ENCODE measurements around the gene GOLGA6L10. TPM values are rescaled to one million over a fixed set of nuclear protein-coding genes. Genes with fewer than 3 reads are reported as not detected.
"Not testable (repeated sequence)": the region's sequence is repeated elsewhere in the genome, so short reads cannot be mapped to it uniquely, and the experiment has no call there.

Gene GOLGA6L10, protein sequence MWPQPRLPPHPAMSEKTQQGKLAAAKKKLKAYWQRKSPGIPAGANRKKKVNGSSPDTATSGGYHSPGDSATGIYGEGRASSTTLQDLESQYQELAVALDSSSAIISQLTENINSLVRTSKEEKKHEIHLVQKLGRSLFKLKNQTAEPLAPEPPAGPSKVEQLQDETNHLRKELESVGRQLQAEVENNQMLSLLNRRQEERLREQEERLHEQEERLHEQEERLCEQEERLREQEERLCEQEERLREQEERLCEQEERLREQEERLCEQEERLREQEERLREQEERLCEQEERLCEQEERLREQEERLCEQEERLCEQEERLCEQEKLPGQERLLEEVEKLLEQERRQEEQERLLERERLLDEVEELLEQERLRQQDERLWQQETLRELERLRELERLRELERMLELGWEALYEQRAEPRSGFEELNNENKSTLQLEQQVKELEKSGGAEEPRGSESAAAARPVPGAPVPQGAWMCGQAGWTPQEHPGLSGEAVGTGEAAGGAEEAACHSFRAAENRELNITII
- 4.3 TPM for total RNA-seq

- DNase-seq (ENCODE audit: low spot score), result not testable (repeated sequence)
Measured at GRCh38 chr15:82349375-82349774, at the start of gene GOLGA6L10. Gene GOLGA6L10, minus strand, starts transcription at chr15:82349475. Its CDS starts 100 bp downstream, at chr15:82349375.

DNA sequence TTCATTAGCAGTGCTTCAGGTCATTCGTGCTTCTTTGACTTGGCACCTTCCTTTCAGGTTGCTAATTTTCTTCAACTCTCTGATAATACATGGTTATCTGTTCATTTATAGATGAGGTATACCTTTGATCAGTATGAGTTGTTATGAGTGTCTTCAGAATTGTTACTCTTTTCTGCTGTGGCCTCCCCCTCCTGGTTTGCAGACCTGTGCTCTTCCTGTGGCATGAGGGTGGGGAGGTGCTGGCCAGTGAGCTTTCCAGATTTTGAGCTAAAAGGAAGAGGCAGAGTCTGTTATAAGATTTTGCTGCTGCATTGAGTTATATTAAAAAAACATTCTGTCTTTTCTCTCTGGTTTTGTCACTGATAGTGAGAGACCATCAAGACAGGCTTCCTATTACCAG, 49.5 kb upstream of the GOLGA6L10 start:
- no peak for DNase-seq (ENCODE audit: low spot score)

- no peak for DNase-seq (ENCODE audit: low spot score)
Measured at GRCh38 chr15:82397817-82398216, 48.5 kb upstream of the GOLGA6L10 start.

- not testable (repeated sequence) for DNase-seq (ENCODE audit: low spot score)
Measured at GRCh38 chr15:82395788-82396187, 46.5 kb upstream of the GOLGA6L10 start.

DNA sequence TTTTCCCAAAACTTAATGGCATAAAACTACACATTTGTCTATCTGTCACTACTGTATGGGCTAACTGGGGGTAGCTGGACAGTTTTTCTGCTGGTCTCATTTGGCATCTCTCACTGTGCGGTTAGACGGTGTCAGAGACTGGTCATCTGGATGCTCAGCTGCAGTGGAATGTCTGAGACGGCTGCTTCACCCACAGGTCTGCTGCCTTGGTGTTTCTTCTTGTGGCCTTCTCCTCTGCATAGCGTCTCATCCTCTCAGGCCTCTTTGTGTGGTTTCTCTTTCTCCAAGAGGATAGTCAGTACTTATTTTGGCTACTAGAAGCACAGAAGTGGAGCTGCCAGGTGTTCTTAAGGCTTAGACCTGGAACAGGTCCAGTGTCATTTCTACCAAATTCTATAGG, 44.4 kb upstream of the GOLGA6L10 start:
- DNase-seq (ENCODE audit: low spot score), result no peak

DNA sequence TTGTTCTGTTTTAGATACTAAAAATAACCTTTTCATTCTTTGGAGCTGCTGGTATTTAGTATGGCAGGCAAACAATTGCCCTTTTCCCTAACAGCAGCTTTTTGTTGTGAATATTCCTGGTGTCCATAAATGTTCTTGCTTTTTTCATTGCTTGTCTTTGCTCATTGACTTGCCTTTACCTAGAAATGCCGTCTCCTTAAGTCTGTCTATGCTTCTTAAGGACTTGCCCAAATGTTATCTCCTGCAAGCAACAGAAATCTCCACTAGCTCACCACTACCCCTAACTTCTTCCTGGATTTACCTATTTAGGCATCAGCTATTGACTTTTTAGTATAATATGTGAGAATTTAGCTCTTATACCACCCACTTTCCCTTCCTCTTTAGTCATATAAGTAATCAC, 42.8 kb upstream of the GOLGA6L10 start:
- not testable (repeated sequence) for DNase-seq (ENCODE audit: low spot score)

DNA sequence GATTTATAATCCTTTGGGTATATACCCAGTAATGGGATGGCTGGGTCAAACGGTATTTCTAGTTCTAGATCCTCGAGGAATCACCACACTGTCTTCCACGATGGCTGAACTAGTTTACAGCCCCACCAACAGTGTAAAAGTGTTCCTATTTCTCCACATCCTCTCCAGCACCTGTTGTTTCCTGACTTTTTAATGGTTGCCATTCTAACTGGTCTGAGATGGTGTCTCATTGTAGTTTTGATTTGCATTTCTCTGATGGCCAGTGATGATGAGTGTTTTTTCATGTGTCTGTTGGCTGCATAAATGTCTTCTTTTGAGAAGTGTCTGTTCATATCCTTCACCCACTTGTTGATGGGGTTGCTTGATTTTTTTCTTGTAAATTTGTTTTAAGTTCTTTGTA, 40.9 kb upstream of the GOLGA6L10 start:
- not testable (repeated sequence) for DNase-seq (ENCODE audit: low spot score)

DNA sequence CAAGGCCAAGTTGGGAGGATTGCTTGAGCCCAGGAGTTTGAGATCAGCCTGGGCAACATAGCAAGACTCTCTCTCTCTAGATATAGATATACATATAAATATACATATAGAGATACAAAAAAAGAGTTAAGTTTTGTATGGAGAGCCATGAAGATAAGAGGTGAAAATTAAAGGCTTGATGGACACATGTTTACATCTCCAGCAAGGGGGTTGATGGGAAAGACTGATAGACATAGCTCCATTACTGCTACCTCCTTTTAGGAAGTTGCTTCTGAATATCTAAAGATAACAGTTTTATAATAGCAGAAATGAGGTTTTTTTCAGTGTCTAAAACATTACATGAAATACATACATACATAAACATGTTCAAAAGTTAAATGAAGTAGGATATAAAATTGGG, 37.9 kb upstream of the GOLGA6L10 start:
- not testable (repeated sequence) for DNase-seq (ENCODE audit: low spot score)

DNA sequence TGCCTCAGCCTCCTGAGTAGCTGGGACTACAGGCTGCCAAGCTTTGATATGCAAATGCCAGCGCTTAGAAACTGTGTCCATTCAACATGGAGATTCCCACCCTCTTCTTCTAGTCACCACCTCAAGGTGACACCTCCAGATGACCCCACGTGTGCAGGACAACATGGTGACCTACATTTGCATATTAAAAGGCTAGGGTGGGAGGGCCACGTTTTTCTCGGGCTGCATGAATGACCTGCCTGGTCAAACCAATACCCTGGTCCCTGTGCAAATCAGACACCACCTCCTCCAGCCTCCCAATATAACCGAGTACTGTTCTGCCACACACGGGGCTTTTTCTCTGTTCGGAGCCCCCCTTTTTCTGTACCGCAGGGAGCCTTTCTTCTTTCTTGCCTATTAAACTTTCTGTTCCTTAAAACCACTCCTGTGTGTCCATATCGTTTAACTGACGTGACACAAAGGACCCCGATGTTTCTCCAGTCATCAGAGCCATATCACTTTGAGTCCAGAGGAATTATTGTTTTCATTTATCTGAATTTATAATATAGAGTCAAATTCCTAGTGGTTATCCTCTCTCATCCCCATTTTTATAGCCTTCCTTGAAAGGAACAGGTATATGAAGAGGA, 32.2 kb upstream of the GOLGA6L10 start:
- not testable (repeated sequence) for DNase-seq (ENCODE audit: low spot score)

DNA sequence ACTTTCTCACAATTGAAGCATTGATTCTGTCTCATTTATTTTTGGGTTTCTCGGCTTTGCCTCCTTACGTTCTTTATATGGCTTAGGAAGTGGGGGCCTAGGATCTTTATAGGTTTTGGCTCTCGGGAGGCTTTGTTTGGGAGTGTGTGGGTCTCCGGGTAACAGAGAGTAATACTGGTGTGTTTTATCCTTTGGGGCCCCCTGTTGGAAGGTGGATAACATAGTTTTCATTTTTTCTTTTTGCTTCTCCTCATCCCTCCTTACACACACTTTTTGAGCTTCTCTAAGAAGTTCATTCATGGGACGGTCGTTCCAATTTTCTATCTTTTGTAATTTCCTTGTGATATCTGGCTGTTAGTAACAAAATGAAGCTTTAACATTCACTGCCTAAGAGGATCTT, 30.3 kb upstream of the GOLGA6L10 start:
- not testable (repeated sequence) for DNase-seq (ENCODE audit: low spot score)

DNA sequence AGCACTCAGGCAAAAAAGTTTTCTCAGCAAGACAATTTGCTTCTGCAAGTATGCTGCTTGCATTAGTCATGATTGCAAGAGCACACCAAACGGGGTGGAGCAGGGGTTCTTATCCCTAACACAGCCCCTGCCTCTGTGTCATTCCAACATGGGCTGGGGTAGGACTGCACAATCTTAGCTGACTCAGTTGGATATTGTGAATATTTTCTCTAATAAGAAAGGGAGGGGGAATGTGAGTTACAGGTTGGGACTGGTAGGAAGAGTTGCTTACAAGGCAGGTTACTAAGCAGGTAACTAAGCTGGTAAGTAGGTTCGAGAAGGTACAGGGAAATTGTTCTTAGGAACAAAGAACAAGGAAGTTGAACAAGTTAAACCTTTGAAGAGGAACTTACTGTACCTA, 24.4 kb upstream of the GOLGA6L10 start:
- DNase-seq (ENCODE audit: low spot score), result not testable (repeated sequence)

DNA sequence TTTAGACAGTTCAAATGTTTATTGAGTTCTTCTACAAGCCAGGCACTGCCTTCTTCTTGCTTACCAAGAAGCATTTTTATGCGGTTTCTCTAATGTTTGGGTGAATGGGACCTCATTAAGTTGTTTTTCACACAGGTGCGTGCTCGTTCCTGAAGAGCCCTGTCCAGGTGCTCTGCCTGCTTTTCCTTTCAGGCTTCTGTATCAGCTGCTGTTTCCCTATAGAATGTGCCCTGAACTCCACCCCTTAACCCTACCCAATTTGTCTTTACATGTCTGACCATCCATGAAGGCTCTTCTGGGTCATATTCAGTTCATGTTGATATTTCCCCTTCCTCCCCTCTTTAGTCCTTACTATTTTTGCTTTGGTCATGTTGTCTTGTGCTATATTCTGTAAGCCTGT, 22.4 kb upstream of the GOLGA6L10 start:
- DNase-seq (ENCODE audit: low spot score), result no peak

- DNase-seq (ENCODE audit: low spot score), result not testable (repeated sequence)
Measured at GRCh38 chr15:82367790-82368189, 18.5 kb upstream of the GOLGA6L10 start.

GRCh38 chr15:82365692-82366323, 16.5 kb upstream of the GOLGA6L10 start:
- not testable (repeated sequence) for DNase-seq (ENCODE audit: low spot score)

GRCh38 chr15:82364548-82364947, 15.3 kb upstream of the GOLGA6L10 start:
- DNase-seq (ENCODE audit: low spot score), result not testable (repeated sequence)

DNA sequence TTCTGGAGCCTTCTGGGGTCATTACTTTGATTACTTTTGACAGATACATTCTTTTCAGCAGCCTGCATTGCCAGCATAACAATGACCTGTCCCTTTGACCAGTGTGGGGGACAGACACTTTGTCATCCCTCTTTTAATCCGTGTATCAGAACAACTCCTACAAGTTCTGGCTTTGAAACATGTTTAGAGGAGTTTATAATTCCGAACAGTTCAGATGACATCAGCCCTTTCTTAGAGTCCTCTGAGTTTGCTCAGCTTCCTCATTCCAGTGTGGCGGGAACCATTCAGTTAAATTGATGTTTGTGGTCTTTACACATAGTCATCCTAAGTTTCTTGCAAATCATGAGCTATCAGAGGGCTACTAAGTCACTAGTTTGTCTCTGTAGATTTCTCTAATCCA, 13.5 kb upstream of the GOLGA6L10 start:
- not testable (repeated sequence) for DNase-seq (ENCODE audit: low spot score)

DNA sequence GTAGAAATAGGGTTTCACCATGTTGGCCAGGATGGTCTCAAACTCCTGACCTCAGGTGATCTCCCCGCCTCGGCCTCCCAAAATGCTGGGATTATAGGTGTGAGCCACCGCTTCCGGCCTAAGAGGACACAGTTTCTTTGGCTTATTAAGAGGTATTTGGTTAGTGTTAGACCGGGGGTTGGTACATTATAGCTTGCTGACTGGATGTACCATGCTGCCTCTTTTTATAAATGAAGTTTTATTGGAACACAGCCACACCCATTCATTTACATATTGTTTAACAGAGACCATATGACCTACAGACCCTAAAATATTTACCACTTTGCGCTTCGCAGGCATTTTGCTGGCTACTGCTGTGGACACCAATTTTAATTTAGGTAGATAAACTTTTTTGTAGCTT, 11.3 kb upstream of the GOLGA6L10 start:
- not testable (repeated sequence) for DNase-seq (ENCODE audit: low spot score)

GRCh38 chr15:82355055-82355454, 5.8 kb upstream of the GOLGA6L10 start:
- DNase-seq (ENCODE audit: low spot score), result not testable (repeated sequence)

DNA sequence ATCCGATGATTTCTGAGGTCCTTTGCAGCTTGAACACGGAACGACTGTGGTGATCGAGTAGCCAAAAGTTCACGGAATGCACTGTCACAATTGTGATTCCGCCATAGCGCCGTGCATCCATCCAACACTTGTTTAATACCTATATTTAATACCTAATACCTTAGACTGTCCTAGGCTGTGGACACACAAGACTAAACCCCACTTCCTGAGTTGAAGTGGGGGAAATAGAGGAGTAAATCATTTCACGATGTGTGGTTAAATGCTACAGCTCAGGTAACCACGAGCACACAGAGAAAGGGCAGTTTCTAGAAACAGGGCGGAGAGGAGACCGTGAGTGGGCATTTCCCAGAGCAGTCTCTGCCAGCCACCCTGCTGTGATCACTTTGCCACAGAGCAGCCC, 5.3 kb upstream of the GOLGA6L10 start:
- not testable (repeated sequence) for DNase-seq (ENCODE audit: low spot score)

DNA sequence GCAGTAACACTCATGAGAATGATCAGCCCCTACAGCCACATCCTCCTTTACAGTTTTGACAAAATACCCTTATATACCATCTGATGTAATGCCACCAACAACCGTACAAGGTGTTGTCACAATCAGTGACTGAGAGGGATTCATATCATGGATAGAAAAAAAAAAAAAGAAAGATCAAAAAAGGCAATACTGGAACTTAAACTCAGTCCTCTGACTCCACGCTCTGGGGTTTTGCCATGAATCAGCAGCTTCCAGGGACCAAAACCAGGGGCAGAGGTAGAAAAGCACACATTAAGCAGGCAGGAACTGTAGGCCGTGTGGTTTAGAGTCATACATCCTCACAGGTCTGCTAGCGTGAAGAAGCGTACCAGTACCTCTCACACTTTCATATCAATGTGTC, 1.6 kb downstream of the GOLGA6L10 start:
- peak; percentile 27 for DNase-seq (ENCODE audit: low spot score)

DNA sequence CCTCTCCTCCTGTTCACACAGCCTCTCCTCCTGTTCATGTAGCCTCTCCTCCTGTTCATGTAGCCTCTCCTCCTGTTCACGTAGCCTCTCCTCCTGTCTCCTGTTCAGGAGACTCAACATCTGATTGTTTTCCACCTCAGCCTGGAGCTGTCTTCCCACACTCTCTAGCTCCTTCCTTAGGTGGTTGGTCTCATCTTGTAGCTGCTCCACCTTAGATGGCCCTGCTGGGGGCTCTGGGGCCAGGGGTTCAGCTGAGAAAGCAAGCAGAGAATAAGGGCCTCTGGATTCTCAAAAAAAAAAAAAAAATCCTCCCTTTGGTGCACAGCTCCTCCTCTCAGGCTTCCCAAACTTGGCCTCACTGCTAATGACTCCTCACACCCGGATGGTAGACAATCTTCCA, 4.1 kb downstream of the GOLGA6L10 start:
- DNase-seq (ENCODE audit: low spot score), result peak; percentile 14

- DNase-seq (ENCODE audit: low spot score), result peak; percentile 37
Measured at GRCh38 chr15:82344421-82344820, 4.9 kb downstream of the GOLGA6L10 start.

Measured in ureter (tissue), 1 donor.